ENCODE results near the gene GNPAT.
"Not testable (repeated sequence)": the region's sequence is repeated elsewhere in the genome, so short reads cannot be mapped to it uniquely, and the experiment has no call there.

The GNPAT gene

DNA sequence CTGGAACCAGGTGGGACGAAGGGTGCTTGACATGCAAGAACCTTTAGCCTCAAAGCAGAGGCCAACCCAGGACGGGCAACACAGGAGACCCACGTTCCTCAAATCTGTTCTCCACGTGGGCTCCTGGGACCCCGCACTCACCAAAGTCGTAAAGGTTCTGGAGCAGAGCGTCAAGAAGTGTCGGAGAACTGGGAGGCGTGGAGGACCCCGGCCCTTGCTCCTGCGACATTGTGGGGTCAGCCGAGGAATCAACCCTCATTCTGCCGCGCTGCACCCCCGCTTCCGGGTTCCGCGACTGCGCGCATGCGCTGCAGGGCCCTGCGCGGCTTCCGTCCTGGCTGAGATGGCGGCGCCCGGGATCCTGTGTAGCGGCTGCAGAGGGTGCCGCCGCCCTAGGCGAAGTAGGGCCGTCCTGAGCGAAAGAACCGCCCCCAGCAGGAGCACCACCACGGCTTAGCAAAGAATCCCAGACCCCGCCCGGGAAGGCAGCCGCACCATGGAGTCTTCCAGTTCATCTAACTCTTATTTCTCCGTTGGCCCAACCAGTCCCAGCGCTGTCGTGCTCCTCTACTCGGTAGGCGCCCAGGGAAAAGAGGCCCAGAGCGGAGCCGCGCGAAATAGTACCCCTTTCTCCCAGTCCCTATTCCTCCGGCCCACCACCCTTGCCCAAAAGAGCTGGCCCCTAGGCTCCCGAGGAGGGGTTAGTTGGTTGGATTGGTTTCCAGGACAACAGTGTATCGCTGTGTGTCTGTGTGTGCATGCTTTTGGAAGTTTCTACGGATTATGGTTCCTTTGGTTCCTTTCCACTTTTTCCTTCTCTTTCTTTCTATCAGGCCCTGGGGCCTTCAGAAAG, at the start of gene GNPAT:
GNPAT (plus strand) TSS at position 330 of the 853 bp plus-strand sequence; CDS start at position 497, 167 bp downstream.
- DNase-seq: peak; percentile 93

GRCh38 chr1:231192620-231193163, 48.3 kb upstream of the GNPAT start:
- DNase-seq: no peak

DNA sequence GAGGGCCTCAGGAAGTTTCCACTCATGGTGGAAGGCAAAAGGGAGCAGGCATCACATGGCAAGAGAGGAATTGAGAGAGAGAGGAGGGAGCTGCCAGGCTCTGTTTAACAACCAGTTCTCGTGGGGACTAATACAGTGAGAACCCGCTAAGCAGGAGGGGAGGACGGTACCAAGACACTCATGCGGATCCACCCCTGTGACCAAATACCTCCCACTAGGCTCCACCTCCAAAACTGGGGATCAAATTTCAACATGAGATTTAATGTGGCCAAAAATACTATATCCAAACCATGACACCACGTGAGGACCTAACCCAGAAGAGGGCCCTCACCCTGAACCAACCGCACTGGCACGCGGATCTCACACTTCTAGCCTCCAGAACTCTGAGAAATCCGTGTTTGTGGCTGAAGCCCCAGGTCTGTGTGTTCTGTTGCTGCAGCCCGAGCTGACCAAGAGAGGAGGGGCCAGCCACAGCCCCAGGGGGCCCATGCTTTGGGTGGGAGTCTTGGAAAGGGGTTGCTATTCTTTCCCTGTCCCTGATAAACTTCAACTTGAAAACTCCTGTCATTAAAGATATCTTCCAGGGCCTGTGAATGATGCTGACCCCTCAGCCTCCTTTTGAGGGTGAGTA, 47.2 kb upstream of the GNPAT start:
- DNase-seq: peak; percentile 35

- no peak for DNase-seq
Observed at GRCh38 chr1:231194476-231194842, 46.6 kb upstream of the GNPAT start.

- peak; percentile 51 for DNase-seq
Observed at GRCh38 chr1:231194843-231195516, 46.0 kb upstream of the GNPAT start.

DNA sequence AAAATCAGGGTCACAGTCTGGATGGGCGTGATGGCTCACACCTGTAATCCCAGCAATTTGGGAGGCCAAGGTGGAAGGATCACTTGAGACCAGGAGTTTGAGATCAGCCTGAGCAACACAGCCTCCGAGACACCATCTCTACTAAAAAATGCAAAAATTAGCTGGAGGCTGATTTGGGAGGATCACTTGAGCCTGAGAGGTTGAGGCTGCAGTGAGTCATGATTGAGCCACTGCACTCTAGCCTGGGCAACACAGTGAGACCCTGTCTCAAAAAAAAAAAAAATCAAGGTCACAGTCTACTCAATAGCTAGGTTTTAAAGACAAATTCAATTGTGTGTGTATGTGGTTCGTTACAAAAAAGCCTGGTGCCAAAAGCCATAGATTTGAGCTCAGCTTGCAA, 44.7 kb upstream of the GNPAT start:
- no peak for DNase-seq

GRCh38 chr1:231196728-231197127, 44.3 kb upstream of the GNPAT start:
- no peak for DNase-seq

DNA sequence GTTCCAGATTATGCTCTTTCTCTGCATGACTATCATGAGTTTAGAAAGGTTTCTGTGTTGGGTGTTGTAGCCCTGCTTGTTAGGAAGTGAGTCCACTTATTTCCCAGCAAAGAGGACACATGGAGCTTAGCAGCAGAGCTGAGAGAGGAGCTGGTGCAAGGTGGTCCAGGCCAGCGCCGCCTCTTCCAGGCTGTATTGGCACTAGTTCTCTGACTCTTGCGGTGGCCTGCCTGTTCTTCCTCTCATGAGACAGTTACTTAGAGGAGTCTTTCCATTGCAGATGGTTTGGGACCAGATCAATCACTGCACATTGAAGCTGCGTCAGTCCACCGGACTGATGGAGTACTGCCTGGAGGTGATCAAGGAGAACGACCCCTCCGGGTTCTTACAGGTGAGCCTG, 41.1 kb upstream of the GNPAT start:
- no peak for DNase-seq

- DNase-seq: no peak
Observed at GRCh38 chr1:231200388-231201031, 40.5 kb upstream of the GNPAT start.

DNA sequence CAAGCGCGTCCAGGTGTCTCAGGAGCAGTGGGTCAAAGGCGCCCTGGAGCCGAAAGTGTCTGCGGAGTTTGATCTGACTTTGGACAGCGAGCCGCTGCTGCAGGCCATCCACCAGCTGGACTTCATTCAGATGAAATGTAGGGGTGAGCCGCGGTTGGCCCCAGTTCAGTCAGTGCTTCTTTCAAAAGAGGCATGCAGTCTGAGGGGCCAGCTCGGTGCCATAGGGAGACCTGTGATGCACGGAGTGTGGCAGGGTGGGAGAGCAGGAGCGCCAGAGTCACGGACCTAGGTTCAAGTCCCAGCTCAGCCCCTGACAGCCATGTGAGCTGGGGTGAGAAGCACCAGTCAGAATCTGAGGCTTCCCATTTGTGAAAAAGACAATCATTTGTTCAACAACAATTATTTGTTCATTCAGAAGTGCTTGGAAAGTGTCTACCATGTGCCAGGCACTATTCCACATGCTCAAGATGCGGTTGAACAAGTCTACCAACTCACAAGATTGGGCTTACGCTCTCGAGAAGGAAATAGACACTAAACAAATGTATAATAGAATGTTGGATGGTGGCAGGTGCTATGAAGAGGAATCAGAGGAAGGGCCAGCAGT, 39.5 kb upstream of the GNPAT start:
- DNase-seq: no peak

DNA sequence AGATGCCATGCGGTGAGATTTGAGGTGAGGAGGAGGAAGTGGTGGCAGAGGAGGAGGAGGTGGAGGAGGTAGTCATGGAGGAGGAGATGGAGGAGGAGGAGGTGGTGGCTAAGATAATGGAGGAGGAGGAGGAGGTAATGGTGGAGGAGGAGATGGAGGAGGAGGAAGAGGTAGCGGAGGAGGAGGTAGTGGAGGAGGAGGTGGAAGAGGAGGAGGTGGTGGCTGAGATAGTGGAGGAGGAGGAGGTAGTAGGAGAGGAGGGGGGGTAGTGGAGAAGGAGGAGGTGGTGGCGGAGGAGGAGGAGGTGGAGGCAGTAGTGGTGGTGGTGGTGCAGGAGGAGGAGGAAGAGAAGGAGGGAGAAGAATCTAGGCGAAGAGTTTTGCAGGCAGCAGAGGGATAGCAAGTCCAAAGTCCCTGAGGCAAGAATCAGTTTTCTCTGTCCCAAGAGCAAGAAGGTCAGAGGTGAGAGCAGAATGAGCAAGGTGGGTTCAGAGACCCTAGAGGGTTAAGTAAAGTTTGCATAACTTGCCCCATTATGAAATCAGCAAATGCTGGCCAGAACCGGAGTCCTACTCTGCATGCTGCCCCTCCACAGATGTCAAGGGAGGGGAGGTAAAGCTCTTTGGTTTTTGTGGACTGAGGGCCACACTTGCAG, 38.9 kb upstream of the GNPAT start:
- DNase-seq: no peak

- DNase-seq: no peak
Observed at GRCh38 chr1:231203259-231204057, 37.6 kb upstream of the GNPAT start.

GRCh38 chr1:231206856-231207255, 34.2 kb upstream of the GNPAT start:
- no peak for DNase-seq

DNA sequence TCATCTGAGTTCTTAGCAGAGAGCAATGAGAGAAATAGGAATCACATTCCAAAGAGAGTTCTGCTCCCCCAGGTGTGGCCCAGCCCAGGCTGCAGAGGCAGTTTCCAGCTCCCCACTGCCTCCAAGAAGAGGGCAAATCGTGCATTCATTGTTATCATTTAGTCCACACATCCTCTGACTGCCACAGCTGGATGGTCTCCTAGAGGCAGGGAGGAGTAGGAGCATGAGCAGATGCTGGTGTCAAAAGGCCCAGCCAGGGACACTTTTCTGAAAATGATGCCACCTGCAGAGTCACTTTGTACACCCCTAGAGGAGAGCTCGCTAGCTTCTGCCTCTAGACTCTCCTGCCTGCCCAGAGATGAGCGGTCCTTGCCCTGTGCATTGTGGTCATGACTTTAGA, 33.6 kb upstream of the GNPAT start:
- no peak for DNase-seq

DNA sequence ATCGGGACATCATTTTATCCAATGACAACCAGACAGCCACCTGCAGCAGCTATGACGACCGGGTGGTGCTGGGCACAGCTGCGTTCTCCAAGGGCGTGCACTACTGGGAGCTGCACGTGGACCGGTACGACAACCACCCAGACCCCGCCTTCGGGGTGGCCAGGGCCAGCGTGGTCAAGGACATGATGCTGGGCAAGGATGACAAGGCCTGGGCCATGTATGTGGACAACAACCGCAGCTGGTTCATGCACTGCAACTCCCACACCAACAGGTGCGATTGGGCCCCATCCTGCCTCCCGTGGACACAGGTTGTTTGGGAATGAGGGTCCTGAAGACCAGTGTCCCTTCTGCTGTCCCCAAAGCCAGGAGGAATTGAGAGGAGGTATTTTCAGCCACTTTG, 32.0 kb upstream of the GNPAT start:
- DNase-seq: no peak

DNA sequence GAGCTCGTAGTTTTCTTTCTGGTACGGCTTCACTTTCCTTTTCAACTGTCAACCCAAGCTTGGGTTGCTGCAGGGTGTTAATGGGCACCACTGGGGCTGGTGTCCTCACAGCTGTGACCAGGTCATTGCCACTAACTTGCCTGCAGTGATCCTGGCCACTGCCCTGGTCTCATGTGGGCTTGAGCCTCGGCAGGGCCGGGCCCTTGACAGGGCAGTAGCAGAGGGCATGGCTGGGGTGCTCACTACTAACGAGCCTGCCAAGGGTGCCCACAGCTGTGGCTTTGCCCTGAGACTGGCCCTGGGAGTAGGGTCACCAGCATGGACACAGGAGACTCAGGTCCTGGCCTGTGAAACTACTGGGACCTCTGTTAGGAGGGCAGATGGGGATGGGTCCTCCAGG, 31.5 kb upstream of the GNPAT start:
- no peak for DNase-seq

- no peak for DNase-seq
Observed at GRCh38 chr1:231210126-231210525, 30.9 kb upstream of the GNPAT start.

GRCh38 chr1:231211005-231211857, 29.8 kb upstream of the GNPAT start:
- peak; percentile 94 for DNase-seq

DNA sequence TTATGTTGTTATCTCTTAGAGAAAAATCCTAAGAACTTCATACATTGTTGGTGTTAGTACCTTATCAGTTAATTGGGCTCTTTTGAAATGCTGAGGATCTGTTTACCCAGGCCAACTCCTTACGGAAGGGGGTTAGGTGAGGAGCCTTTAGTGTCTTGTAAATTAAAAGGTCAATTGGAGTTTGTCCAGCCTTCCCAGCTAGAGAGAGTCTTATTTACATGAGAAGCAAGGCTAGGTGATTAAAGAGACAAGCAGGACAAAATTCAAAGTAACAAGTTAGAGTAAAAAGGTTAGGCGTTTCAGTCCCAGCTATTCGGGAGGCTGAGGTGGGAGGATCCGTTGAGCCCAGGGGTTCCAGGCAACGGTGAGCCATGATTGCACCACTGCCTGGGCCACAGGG, 28.7 kb upstream of the GNPAT start:
- DNase-seq: not testable (repeated sequence)

Data from islet precursor cell (in vitro differentiated cells).